K562 (cell line): ENCODE measurements around the gene GET3. TPM values are rescaled to one million over a fixed set of nuclear protein-coding genes. Genes with fewer than 3 reads are reported as not detected.

ENCODE experiments used
- BRCA1 ChIP-seq, 2 experiments: fragments of 450-650 bp in 1 of 2; sonication (generic) in 1 of 2; formaldehyde crosslinking in 1 of 2; IDR thresholded peaks; 2 replicates each; pipeline versions ENCODE4 v1.5.0 to v1.6.1; 2017 to 2020; ENCODE audit warnings: mild to moderate bottlenecking in 1 of 2, missing genetic modification reagents in 1 of 2
- CHD2 ChIP-seq: IDR thresholded peaks from 2 replicates; pipeline ENCODE4 v1.6.1; 2011; ENCODE audit warnings: low read depth, low read length
- GTF2A2 ChIP-seq: IDR thresholded peaks from 2 replicates; pipeline ENCODE4 v1.6.1; 2016; ENCODE audit warnings: mild to moderate bottlenecking, missing genetic modification characterization, missing compliant biosample characterization
- MTA2 ChIP-seq: fragments of 450-650 bp; IDR thresholded peaks from 2 replicates; pipeline ENCODE4 v1.6.1; 2016; ENCODE audit warnings: low read depth
- NEUROD1 ChIP-seq: fragments of 150-350 bp; IDR thresholded peaks from 2 replicates; pipeline ENCODE4 v1.6.1; 2014; ENCODE audit warnings: borderline replicate concordance, low read length, low read depth; ENCODE audit not compliant: partially characterized antibody
- NFATC3 ChIP-seq: fragments of 450-650 bp; IDR thresholded peaks from 2 replicates; pipeline ENCODE4 v1.6.1; 2017; ENCODE audit warnings: mild to moderate bottlenecking
- NR4A1 ChIP-seq, 2 experiments: fragments of 250-450 bp in 1 of 2; fragments of 450-650 bp in 1 of 2; sonication (Bioruptor Pico) in 1 of 2; IDR thresholded peaks; 2 replicates each; pipeline versions ENCODE4 v1.4.0 to v1.6.1; 2016 to 2020; ENCODE audit warnings: mild to moderate bottlenecking in 2 of 2, missing compliant biosample characterization in 1 of 2, missing genetic modification characterization in 1 of 2, moderate library complexity in 1 of 2
- SMAD1 ChIP-seq: fragments of 150-350 bp; IDR thresholded peaks from 2 replicates; pipeline ENCODE4 v1.6.1; 2014; ENCODE audit warnings: low read length, low read depth; ENCODE audit not compliant: partially characterized antibody
- ZC3H4 ChIP-seq: sonication (generic); formaldehyde crosslinking; IDR thresholded peaks from 2 replicates; pipeline ENCODE4 v1.9.0; 2021; ENCODE audit warnings: missing genetic modification reagents, borderline replicate concordance
- ZKSCAN1 ChIP-seq: fragments of 150-350 bp; IDR thresholded peaks from 2 replicates; pipeline ENCODE4 v1.6.1; 2016; ENCODE audit warnings: low read depth, low read length
- ZNF41 ChIP-seq: fragments of 250-450 bp; sonication (Bioruptor Pico); conservative IDR thresholded peaks from 2 replicates; pipeline ENCODE4 v1.4.0; 2020; ENCODE audit warnings: mild to moderate bottlenecking
- ZNF431 ChIP-seq: sonication (generic); formaldehyde crosslinking; IDR thresholded peaks from 2 replicates; pipeline ENCODE4 v1.8.0; 2022; ENCODE audit warnings: mild to moderate bottlenecking, missing genetic modification reagents
- ZNF644 ChIP-seq: fragments of 200-800 bp; sonication (Bioruptor generic); IDR thresholded peaks from 2 replicates; pipeline ENCODE4 v1.6.1; 2016; ENCODE audit warnings: low read depth, missing genetic modification characterization, missing compliant biosample characterization
- polyA plus RNA-seq, 8 experiments: library from polyadenylated mRNA; depleted of rRNA in 4 of 8; stranded (reverse) in 5 of 8; unstranded in 3 of 8; fragments of >200 nt; fragmentation: Nextera tagmentation in 2 of 8; fragmentation: Illumina TruSeq in 1 of 8; extraction: Ambion mirVana in 2 of 8; extraction: Trizol in 1 of 8; gene quantifications; 2 replicates each; pipeline versions ENCODE4 v1.2.1 to v1.2.3, GENCODE V29; 2011 to 2014; ENCODE audit warnings: inconsistent platforms in 1 of 8, missing spikeins in 1 of 8
- total RNA-seq, 7 experiments: library from RNA; depleted of rRNA in 6 of 7; stranded (reverse); fragments of >200 nt in 6 of 7; fragmentation: Illumina TruSeq in 2 of 7; extraction: Trizol in 2 of 7; gene quantifications; 2 replicates each; pipeline versions ENCODE4 v1.2.1 to v1.2.3, GENCODE V29; 2011 to 2021; ENCODE audit warnings: low replicate concordance in 1 of 7
- TF ChIP-seq, protein P1 (sequence below): fragments of 450-650 bp; IDR thresholded peaks from 2 replicates; pipeline ENCODE4 v1.7.0; 2016; ENCODE audit warnings: borderline replicate concordance
- TF ChIP-seq, protein P2 (sequence below): fragments of 450-650 bp; IDR thresholded peaks from 2 replicates; pipeline ENCODE4 v1.6.1; 2016; ENCODE audit warnings: low read depth, mild to moderate bottlenecking, moderate library complexity
- TF ChIP-seq, protein P3 (sequence below): sonication (generic); formaldehyde crosslinking; IDR thresholded peaks from 2 replicates; pipeline ENCODE4 v1.8.0; 2023; ENCODE audit warnings: missing genetic modification reagents, mild to moderate bottlenecking, borderline replicate concordance
- TF ChIP-seq, protein P4 (sequence below): fragments of 250-450 bp; sonication (Bioruptor Pico); IDR thresholded peaks from 2 replicates; pipeline ENCODE4 v1.5.0; 2021; ENCODE audit warnings: mild to moderate bottlenecking, moderate library complexity

Gene GET3
- total and polyA plus RNA-seq, 9 of the 15 experiments (the other 6 are each of a cell fraction or from before 2014, with no cell fraction given): 8.3 to 83.5 (median 51.8) TPM

DNA sequence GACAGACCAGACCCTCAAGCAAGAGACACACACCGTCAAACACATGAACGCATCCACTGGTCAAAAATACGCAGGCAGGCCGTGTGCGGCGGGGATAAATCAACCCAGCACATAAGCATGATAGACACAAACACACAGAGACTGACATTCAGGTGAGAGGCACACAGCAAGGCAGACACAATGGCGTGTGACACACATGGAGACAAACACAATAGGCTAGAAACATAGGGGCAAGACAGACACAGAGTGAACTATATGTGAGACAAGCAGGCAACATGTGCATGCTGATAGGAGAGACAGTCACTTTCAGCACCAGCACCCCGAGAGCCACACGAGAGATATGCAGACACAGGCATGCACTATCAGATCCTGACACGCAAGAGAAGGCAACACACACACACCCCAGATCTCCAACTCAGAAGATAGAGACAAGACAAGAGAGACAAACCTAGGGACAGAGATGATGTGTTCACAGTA is 47.1 kb downstream of the GET3 start (continued):
- TF ChIP-seq ZKSCAN1 (peak; percentile 66; the same call in 1 of the 2 replicates), ZNF644 (peak; percentile 60), NFATC3 (no peak), MTA2 (peak; percentile 91), ZNF41 (no peak), ZC3H4 (CRISPR knock-in tag) (no peak), GTF2A2 (tag) (no peak), NEUROD1 (no peak), SMAD1 (peak; percentile 52), NR4A1 (CRISPR knock-in tag; IDR thresholded peaks at IDR 0.05) (no peak), NR4A1 (tag; IDR thresholded peaks at IDR 0.05) (0 out of 2 replicates have a peak, but pooled peaks have one; percentile 15), ZNF431 (CRISPR knock-in tag) (no peak), CHD2 (no peak), BRCA1 (IDR thresholded peaks at IDR 0.05) (no peak), BRCA1 (CRISPR knock-in tag; IDR thresholded peaks at IDR 0.05) (no peak)
- TF ChIP-seq, protein P1, sequence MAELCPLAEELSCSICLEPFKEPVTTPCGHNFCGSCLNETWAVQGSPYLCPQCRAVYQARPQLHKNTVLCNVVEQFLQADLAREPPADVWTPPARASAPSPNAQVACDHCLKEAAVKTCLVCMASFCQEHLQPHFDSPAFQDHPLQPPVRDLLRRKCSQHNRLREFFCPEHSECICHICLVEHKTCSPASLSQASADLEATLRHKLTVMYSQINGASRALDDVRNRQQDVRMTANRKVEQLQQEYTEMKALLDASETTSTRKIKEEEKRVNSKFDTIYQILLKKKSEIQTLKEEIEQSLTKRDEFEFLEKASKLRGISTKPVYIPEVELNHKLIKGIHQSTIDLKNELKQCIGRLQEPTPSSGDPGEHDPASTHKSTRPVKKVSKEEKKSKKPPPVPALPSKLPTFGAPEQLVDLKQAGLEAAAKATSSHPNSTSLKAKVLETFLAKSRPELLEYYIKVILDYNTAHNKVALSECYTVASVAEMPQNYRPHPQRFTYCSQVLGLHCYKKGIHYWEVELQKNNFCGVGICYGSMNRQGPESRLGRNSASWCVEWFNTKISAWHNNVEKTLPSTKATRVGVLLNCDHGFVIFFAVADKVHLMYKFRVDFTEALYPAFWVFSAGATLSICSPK: no peak
- TF ChIP-seq, protein P2, sequence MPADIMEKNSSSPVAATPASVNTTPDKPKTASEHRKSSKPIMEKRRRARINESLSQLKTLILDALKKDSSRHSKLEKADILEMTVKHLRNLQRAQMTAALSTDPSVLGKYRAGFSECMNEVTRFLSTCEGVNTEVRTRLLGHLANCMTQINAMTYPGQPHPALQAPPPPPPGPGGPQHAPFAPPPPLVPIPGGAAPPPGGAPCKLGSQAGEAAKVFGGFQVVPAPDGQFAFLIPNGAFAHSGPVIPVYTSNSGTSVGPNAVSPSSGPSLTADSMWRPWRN: no peak
- TF ChIP-seq, protein P3, sequence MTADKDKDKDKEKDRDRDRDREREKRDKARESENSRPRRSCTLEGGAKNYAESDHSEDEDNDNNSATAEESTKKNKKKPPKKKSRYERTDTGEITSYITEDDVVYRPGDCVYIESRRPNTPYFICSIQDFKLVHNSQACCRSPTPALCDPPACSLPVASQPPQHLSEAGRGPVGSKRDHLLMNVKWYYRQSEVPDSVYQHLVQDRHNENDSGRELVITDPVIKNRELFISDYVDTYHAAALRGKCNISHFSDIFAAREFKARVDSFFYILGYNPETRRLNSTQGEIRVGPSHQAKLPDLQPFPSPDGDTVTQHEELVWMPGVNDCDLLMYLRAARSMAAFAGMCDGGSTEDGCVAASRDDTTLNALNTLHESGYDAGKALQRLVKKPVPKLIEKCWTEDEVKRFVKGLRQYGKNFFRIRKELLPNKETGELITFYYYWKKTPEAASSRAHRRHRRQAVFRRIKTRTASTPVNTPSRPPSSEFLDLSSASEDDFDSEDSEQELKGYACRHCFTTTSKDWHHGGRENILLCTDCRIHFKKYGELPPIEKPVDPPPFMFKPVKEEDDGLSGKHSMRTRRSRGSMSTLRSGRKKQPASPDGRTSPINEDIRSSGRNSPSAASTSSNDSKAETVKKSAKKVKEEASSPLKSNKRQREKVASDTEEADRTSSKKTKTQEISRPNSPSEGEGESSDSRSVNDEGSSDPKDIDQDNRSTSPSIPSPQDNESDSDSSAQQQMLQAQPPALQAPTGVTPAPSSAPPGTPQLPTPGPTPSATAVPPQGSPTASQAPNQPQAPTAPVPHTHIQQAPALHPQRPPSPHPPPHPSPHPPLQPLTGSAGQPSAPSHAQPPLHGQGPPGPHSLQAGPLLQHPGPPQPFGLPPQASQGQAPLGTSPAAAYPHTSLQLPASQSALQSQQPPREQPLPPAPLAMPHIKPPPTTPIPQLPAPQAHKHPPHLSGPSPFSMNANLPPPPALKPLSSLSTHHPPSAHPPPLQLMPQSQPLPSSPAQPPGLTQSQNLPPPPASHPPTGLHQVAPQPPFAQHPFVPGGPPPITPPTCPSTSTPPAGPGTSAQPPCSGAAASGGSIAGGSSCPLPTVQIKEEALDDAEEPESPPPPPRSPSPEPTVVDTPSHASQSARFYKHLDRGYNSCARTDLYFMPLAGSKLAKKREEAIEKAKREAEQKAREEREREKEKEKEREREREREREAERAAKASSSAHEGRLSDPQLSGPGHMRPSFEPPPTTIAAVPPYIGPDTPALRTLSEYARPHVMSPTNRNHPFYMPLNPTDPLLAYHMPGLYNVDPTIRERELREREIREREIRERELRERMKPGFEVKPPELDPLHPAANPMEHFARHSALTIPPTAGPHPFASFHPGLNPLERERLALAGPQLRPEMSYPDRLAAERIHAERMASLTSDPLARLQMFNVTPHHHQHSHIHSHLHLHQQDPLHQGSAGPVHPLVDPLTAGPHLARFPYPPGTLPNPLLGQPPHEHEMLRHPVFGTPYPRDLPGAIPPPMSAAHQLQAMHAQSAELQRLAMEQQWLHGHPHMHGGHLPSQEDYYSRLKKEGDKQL (CRISPR knock-in tag): 0 out of 2 replicates have a peak, but pooled peaks have one; percentile 24
- TF ChIP-seq, protein P4, sequence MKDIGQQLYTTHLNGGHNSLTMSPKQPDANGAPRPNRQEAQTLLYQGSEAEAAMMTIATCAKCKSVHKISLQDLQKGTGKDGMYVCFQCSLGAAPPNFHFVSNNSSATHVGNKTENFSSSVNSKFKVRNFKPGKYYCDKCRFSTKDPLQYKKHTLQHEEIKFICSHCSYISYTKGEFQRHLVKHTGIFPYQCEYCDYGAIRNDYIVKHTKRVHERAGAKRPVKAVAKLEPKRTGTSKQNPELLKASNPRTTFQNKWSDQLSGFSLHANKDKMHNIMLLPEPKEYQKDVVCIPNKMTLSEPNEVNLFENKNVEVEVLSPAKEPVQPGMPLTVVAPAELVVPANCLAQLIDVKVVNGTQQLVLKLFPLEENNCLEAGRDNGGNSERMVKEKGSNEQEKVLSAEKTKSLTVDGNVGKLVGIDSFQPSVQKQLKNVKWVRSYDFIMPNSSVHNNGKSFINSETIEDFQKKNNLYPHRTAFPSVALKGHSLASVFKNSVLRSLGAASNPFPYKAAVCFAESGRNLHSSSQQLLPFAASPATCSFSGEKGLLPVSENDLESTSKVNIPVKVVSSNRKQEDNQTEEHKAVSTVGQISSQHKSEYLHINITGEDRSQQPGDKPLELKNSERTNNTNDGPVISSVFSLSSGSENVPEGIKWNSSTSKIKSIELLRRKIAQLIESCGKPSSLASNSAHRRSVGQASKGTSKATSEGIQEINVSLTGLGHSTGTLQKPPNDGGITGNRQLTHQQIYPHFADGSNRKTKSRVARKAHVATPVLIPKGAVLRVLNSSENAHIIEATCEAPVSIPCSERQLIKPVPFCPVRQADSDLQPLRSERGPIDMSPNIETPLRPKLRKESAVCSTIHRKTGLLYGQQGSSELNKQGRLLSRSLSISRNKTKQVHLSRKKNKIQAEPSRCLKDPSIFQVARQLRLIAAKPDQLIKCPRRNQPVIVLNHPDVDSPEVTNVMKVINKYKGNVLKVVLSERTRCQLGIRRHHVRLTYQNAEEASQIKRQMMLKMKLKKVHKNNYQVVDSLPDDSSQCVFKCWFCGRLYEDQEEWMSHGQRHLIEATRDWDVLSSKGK (CRISPR knock-in tag): no peak
